Fibroblast of peridontal ligament (primary cell): ENCODE data around the gene SLC6A7.

Source experiments
- DNase-seq: peaks from one replicate; pipeline ENCODE4 v3.0.0-alpha.2; 2010; ENCODE audit errors: extremely low read depth

SLC6A7 gene

GRCh38 chr5:150155258-150156026 is 34.4 kb upstream of the SLC6A7 start, which contains the start of gene PDGFRB:
TSS of gene PDGFRB (minus strand) at chr5:150155845. CDS start at chr5:150137047, 18,798 bp downstream.
- DNase-seq, result peak; percentile 96

GRCh38 chr5:150156027-150156368 is 33.9 kb upstream of the SLC6A7 start:
- no peak for DNase-seq

- DNase-seq, result no peak
Measured at GRCh38 chr5:150156540-150156939, 33.3 kb upstream of the SLC6A7 start.

- DNase-seq, result no peak
Measured at GRCh38 chr5:150157168-150157567, 32.7 kb upstream of the SLC6A7 start.

- peak; percentile 56 for DNase-seq
Measured at GRCh38 chr5:150158170-150158949, 31.5 kb upstream of the SLC6A7 start.

GRCh38 chr5:150159031-150159430 is 30.8 kb upstream of the SLC6A7 start:
- no peak for DNase-seq

GRCh38 chr5:150159741-150160179 is 30.1 kb upstream of the SLC6A7 start:
- DNase-seq, result peak; percentile 54

GRCh38 chr5:150160448-150161081 is 29.3 kb upstream of the SLC6A7 start:
- DNase-seq, result no peak

GRCh38 chr5:150161242-150162141 is 28.4 kb upstream of the SLC6A7 start:
- peak; percentile 67 for DNase-seq

GRCh38 chr5:150162142-150162513 is 27.7 kb upstream of the SLC6A7 start:
- DNase-seq, result no peak

- DNase-seq, result no peak
Measured at GRCh38 chr5:150163035-150163434, 26.8 kb upstream of the SLC6A7 start.

- peak; percentile 26 for DNase-seq
Measured at GRCh38 chr5:150163547-150164059, 26.3 kb upstream of the SLC6A7 start.

GRCh38 chr5:150164211-150164980 is 25.5 kb upstream of the SLC6A7 start:
- DNase-seq, result peak; percentile 19

- no peak for DNase-seq
Measured at GRCh38 chr5:150166037-150166649, 23.7 kb upstream of the SLC6A7 start.

GRCh38 chr5:150166650-150167511 is 23.0 kb upstream of the SLC6A7 start, which contains the start of gene CDX1:
TSS of gene CDX1 (plus strand) at chr5:150166778. CDS start at chr5:150166877, 99 bp downstream.
- DNase-seq, result no peak

- DNase-seq, result no peak
Measured at GRCh38 chr5:150167512-150167850, 22.4 kb upstream of the SLC6A7 start.

- no peak for DNase-seq
Measured at GRCh38 chr5:150167908-150168307, 22.0 kb upstream of the SLC6A7 start.

- DNase-seq, result no peak
Measured at GRCh38 chr5:150168864-150169263, 21.0 kb upstream of the SLC6A7 start.

- DNase-seq, result peak; percentile 87
Measured at GRCh38 chr5:150172145-150172544, 17.7 kb upstream of the SLC6A7 start.
